ENCODE measurements around the gene ERMARD.

DNA sequence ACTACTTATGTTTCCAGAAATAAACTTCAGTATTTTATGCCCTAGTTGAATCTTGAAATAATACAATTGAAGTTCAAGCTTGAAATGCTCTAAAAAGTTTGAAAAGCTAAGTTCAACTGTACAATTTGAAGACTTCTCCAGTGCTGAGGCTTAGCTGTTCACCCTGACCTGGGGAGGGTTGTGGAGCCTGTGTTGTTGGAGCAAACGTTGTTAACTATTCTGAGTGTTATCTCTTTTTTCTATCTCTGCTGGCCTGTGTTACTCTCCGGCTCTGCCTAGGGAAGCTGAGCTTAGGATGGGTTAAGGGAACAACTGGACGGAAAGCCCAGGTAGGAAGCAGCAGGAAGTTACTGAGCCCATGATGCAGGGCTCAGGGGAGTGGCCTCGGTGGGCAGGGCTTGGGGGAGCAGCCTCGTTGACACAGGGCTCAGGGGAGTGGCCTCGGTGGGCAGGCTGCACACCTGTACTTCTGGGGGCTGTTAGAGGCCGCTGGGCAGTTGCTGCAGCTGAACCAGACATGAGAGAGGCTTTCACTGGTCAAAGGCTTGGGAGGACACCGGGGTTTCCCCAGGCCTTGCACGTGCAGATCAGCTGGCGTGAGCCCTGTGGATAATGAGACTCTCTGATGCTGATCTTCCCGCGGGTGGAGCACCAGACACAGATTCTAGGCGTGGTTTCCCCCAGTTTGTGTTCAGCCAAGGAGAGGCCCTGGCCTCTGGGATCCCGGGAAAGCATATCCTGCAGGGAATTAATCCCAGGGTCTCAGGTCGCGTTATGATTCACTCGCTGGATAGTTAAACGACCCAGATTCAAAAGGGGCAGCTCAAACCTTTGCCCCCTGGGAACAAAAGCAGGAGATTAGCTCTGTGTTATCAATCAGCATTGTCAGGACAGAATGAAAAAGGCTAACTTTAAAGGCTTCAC is 58.9 kb downstream of the ERMARD start:
- TF ChIP-seq, protein P1, sequence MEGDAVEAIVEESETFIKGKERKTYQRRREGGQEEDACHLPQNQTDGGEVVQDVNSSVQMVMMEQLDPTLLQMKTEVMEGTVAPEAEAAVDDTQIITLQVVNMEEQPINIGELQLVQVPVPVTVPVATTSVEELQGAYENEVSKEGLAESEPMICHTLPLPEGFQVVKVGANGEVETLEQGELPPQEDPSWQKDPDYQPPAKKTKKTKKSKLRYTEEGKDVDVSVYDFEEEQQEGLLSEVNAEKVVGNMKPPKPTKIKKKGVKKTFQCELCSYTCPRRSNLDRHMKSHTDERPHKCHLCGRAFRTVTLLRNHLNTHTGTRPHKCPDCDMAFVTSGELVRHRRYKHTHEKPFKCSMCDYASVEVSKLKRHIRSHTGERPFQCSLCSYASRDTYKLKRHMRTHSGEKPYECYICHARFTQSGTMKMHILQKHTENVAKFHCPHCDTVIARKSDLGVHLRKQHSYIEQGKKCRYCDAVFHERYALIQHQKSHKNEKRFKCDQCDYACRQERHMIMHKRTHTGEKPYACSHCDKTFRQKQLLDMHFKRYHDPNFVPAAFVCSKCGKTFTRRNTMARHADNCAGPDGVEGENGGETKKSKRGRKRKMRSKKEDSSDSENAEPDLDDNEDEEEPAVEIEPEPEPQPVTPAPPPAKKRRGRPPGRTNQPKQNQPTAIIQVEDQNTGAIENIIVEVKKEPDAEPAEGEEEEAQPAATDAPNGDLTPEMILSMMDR (IDR thresholded peaks at IDR 0.05; ENCODE audit: low read depth, low read length, poor library complexity, severe bottlenecking): no peak
- no peak for TF ChIP-seq EZH2phosphoT487 (IDR thresholded peaks at IDR 0.05; ENCODE audit: borderline replicate concordance, low read length)

Measured in DOHH2 (cell line).